Measurements from ENCODE around the gene ZNF100.
"Not testable (repeated sequence)": the region's sequence is repeated elsewhere in the genome, so short reads cannot be mapped to it uniquely, and the experiment has no call there.

ZNF100 gene

GRCh38 chr19:21767065-21767800 is at the start of gene ZNF100:
TSS of gene ZNF100 (minus strand) at chr19:21767579. CDS start at chr19:21767429, 150 bp downstream.
- peak; percentile 92 for DNase-seq (ENCODE audit: low spot score)

GRCh38 chr19:21812448-21812847 is 45.1 kb upstream of the ZNF100 start:
- DNase-seq (ENCODE audit: low spot score), result no peak

GRCh38 chr19:21808400-21809000 is 41.1 kb upstream of the ZNF100 start:
- DNase-seq (ENCODE audit: low spot score), result not testable (repeated sequence)

DNA sequence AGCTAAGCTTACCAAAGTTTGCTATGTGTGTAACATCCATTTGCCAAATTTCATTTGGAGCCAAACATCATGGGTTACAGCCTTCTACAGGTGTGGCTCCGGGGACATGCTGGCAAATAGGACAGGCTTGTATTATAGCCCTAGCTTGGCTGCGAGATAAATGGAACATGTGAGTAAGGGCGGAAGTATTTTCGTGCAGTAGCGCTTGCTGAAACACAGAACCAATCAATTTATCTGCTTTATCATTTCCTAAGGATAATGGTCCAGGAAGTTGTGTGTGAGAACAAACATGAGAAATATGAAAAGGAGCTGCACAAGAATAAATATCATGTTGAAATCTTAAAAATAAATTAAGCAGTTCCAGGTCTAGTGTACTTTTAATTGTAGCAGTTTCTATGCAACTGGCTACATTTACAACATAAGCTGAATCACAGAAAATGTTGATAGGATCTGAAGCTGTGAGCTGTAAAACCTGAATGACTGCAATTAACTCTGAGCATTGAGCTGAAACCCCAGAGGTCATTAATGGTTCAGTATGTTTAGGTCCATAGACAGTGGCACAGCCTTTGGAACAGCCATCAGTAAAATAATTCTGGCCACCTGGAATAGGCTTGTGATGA is 22.2 kb upstream of the ZNF100 start:
- DNase-seq (ENCODE audit: low spot score), result no peak

GRCh38 chr19:21786936-21787335 is 19.6 kb upstream of the ZNF100 start:
- DNase-seq (ENCODE audit: low spot score), result no peak

DNA sequence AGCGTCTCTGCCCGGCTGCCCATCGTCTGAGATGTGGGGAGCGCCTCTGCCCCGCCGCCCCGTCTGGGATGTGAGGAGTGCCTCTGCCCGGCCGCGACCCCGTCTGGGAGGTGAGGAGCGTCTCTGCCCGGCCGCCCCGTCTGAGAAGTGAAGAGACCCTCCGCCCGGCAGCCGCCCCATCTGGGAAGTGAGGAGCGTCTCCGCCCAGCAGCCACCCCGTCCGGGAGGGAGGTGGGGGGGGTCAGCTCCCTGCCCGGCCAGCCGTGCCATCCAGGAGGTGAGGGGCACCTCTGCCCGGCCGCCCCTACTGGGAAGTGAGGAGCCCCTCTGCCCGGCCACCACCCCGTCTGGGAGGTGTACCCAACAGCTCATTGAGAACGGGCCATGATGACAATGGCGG is 8.4 kb upstream of the ZNF100 start:
- DNase-seq (ENCODE audit: low spot score), result not testable (repeated sequence)

DNA sequence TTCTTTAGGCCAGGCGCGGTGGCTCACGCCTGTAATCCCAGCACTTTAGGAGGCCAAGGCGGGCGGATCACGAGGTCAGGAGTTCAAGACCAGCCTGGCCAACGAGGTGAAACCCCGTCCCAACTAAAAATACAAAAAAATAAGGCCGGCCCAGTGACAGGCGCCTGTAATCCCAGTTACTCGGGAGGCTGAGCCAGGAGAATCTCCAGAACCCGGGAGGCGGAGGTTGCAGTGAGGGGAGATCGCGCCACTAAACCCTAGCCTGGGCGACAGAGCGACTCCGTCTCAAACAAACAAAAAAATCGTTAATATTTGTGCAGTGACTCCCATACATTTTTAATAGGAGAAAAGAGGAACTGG is 694 bp downstream of the ZNF100 start:
- peak; percentile 45 for DNase-seq (ENCODE audit: low spot score)

- no peak for DNase-seq (ENCODE audit: low spot score)
These were observed 2.2 kb downstream of the ZNF100 start for GRCh38 chr19:21765151-21765550.

- DNase-seq (ENCODE audit: low spot score), result not testable (repeated sequence)
These were observed 5.8 kb downstream of the ZNF100 start for GRCh38 chr19:21761547-21761946.

GRCh38 chr19:21758296-21758695 is 9.1 kb downstream of the ZNF100 start:
- no peak for DNase-seq (ENCODE audit: low spot score)

- not testable (repeated sequence) for DNase-seq (ENCODE audit: low spot score)
These were observed 11.8 kb downstream of the ZNF100 start for GRCh38 chr19:21755555-21755954.

GRCh38 chr19:21751384-21751783 is 16.0 kb downstream of the ZNF100 start:
- no peak for DNase-seq (ENCODE audit: low spot score)

- DNase-seq (ENCODE audit: low spot score), result no peak
These were observed 16.7 kb downstream of the ZNF100 start for GRCh38 chr19:21750586-21751128.

DNA sequence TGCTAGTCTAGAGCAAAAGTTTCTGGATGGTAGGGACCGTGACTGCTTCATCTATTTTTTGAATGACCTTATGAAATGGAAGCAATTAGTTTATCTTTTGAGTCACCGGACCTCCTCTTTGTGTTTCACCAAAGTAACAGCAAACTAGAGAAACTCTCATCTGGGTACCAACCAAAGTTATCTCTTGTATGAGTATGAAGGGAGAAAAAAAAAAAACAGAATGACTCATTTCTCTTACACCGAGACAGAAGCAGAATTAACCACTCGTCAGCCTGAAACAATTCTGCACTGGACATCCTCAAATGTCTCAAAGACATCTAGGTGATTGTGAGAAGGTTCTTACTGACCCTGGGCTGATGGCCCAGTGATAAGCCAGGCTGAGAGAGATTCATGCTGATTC is 18.3 kb downstream of the ZNF100 start:
- no peak for DNase-seq (ENCODE audit: low spot score)

GRCh38 chr19:21748088-21748487 is 19.3 kb downstream of the ZNF100 start:
- no peak for DNase-seq (ENCODE audit: low spot score)

GRCh38 chr19:21740559-21740958 is 26.8 kb downstream of the ZNF100 start:
- no peak for DNase-seq (ENCODE audit: low spot score)

GRCh38 chr19:21726942-21727747 is 40.2 kb downstream of the ZNF100 start:
- DNase-seq (ENCODE audit: low spot score), result not testable (repeated sequence)

DNA sequence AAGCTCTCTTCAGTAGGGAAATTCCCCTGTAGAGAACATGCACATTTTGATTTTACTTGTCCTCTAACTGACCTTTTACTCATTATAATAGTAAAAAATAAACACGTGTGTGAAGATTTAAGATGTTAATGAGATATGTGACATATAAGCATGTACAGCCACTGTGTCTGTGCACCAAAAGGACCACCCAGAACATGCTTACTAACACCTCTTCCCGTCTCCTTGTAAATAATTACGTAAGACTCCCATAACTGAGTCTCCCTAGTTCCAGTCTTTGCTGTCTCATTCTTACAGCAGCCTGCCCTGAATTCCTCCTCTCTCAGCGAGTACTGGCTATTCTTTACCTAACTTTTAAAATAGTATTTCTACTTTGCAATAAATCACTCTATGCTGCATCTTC is 53.6 kb downstream of the ZNF100 start:
- no peak for DNase-seq (ENCODE audit: low spot score)

GRCh38 chr19:21709464-21709863 is 57.9 kb downstream of the ZNF100 start:
- DNase-seq (ENCODE audit: low spot score), result no peak

GRCh38 chr19:21707878-21708277 is 59.5 kb downstream of the ZNF100 start:
- not testable (repeated sequence) for DNase-seq (ENCODE audit: low spot score)

DNA sequence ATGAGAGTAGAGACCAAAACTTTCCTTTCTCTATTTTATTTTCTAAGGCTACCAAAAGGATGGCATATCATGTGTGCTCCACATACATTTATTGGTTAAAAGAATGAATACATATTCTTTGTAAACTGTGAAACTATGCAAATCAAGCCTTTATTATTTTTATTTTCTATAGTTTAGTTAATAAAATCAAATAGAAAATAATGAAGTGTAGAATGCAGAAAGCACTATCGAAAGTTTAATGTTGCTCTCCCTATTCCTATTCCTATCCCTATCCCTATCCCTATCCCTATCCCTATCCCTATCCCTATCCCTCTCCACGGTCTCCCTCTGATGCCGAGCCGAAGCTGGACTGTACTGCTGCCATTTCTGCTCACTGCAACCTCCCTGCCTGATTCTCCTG is 60.3 kb downstream of the ZNF100 start:
- no peak for DNase-seq (ENCODE audit: low spot score)

DNA sequence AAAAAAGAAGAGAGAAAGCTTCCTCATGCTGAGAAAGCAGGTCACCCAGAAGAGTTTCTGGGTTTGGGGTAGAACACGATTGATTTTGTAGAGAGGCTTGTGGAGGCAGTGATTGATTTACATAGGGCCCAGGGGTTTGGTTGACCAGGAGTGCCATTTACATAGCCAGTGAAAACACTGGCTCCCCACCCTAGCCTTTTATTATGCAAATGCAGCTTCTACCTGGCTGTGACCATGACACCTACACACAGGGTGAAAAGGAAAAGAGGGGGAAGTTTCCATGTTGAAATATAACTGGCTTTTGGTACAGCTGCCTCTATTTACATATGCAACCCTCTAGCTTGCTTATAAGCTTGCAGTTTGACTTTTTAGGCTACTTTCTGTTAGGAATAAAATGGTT is 62.0 kb downstream of the ZNF100 start:
- no peak for DNase-seq (ENCODE audit: low spot score)
